Neural progenitor cell (in vitro differentiated cells): ENCODE data around the gene EIPR1.

Experiments
- CTCF ChIP-seq: fragments of 200-600 bp; sonication (generic); IDR thresholded peaks from 2 replicates; pipeline ENCODE4 v1.5.1; 2017; ENCODE audit warnings: antibody characterized with exemption, mild to moderate bottlenecking
- EZH2 ChIP-seq: fragments of 200-600 bp; sonication (generic); IDR thresholded peaks from 2 replicates; pipeline ENCODE4 v1.6.1; 2017; ENCODE audit warnings: antibody characterized with exemption, mild to moderate bottlenecking, moderate library complexity
- EZH2phosphoT487 ChIP-seq: fragments of 200-600 bp; sonication (generic); IDR thresholded peaks from 2 replicates; pipeline ENCODE4 v1.6.1; 2017; ENCODE audit warnings: antibody characterized with exemption

- TF ChIP-seq CTCF (no peak), EZH2 (no peak), EZH2phosphoT487 (no peak)
Observed at GRCh38 chr2:3299130-3299529, 78.5 kb downstream of the EIPR1 start.
